GM12878 (cell line): ENCODE measurements around the gene EZH2. TPM values are rescaled to one million over a fixed set of nuclear protein-coding genes. Genes with fewer than 3 reads are reported as not detected.

ENCODE experiments used
- CBFB ChIP-seq: IDR thresholded peaks from 2 replicates; pipeline ENCODE4 v1.6.1; 2016; ENCODE audit warnings: antibody characterized with exemption, low read depth
- EZH2 ChIP-seq: IDR thresholded peaks from 2 replicates; pipeline ENCODE4 v1.6.1; 2012; ENCODE audit warnings: low read depth, mild to moderate bottlenecking, control low read depth, inconsistent platforms, low read length, borderline replicate concordance; ENCODE audit not compliant: control insufficient read depth
- GATAD2B ChIP-seq: fragments of 450-650 bp; conservative IDR thresholded peaks from 2 replicates; pipeline ENCODE4 v1.6.1; 2017; ENCODE audit warnings: low read depth, mild to moderate bottlenecking, moderate library complexity
- HSF1 ChIP-seq: fragments of 150-350 bp; IDR thresholded peaks from 2 replicates; pipeline ENCODE4 v1.6.1; 2014; ENCODE audit warnings: mild to moderate bottlenecking, low read depth, low read length
- IRF5 ChIP-seq: fragments of 450-650 bp; IDR thresholded peaks from 2 replicates; pipeline ENCODE4 v1.6.1; 2017; ENCODE audit warnings: borderline replicate concordance
- MLLT1 ChIP-seq: fragments of 450-650 bp; IDR thresholded peaks from 2 replicates; pipeline ENCODE4 v1.6.1; 2016; ENCODE audit warnings: mild to moderate bottlenecking
- NFIC ChIP-seq: IDR thresholded peaks from 2 replicates; pipeline ENCODE4 v1.6.1; 2012; ENCODE audit warnings: low read depth, mild to moderate bottlenecking, inconsistent platforms, low read length, moderate library complexity
- NFYA ChIP-seq: IDR thresholded peaks from 2 replicates; pipeline ENCODE4 v1.6.1; 2011; ENCODE audit warnings: low read depth, mild to moderate bottlenecking, low read length, improper control_type of control experiment, borderline replicate concordance
- NFYB ChIP-seq: IDR thresholded peaks from 2 replicates; pipeline ENCODE4 v1.6.1; 2011; ENCODE audit warnings: low read depth, mild to moderate bottlenecking, low read length, improper control_type of control experiment, moderate library complexity; ENCODE audit not compliant: insufficient read depth
- NR2C2 ChIP-seq: IDR thresholded peaks from 2 replicates; pipeline ENCODE4 v1.6.1; 2011; ENCODE audit warnings: borderline replicate concordance, low read depth; ENCODE audit not compliant: control insufficient read depth, insufficient read length
- NRF1 ChIP-seq: conservative IDR thresholded peaks from 2 replicates; pipeline ENCODE4 v1.6.1; 2011; ENCODE audit warnings: mild to moderate bottlenecking, low read depth, low read length, improper control_type of control experiment
- PML ChIP-seq: IDR thresholded peaks from 2 replicates; pipeline ENCODE4 v1.6.1; 2012; ENCODE audit warnings: low read length, inconsistent platforms
- POLR2AphosphoS5 ChIP-seq: IDR thresholded peaks from 2 replicates; pipeline ENCODE4 v1.6.1; 2011; ENCODE audit warnings: mild to moderate bottlenecking, low read length, inconsistent platforms
- RB1 ChIP-seq: fragments of 450-650 bp; formaldehyde crosslinking; IDR thresholded peaks from 2 replicates; pipeline ENCODE4 v1.6.1; 2017; ENCODE audit warnings: mild to moderate bottlenecking, borderline replicate concordance
- STAT1 ChIP-seq: fragments of 450-650 bp; conservative IDR thresholded peaks from 2 replicates; pipeline ENCODE4 v1.6.1; 2014; ENCODE audit warnings: antibody characterized with exemption, mild to moderate bottlenecking
- WRNIP1 ChIP-seq: IDR thresholded peaks from 2 replicates; pipeline ENCODE4 v1.6.1; 2011; ENCODE audit warnings: low read depth, low read length, improper control_type of control experiment, borderline replicate concordance
- ZBED1 ChIP-seq: IDR thresholded peaks from 2 replicates; pipeline ENCODE4 v1.6.1; 2016; ENCODE audit warnings: borderline replicate concordance
- ZBTB11 ChIP-seq: fragments of 450-650 bp; formaldehyde crosslinking; IDR thresholded peaks from 2 replicates; pipeline ENCODE4 v1.5.0; 2022; ENCODE audit warnings: mild to moderate bottlenecking, missing genetic modification characterization
- polyA plus RNA-seq, 11 experiments: library from polyadenylated mRNA; depleted of rRNA in 4 of 11; unstranded in 6 of 11; stranded (reverse) in 5 of 11; fragments of >200 nt; fragmentation: Nextera tagmentation in 4 of 11; fragmentation: Illumina TruSeq in 1 of 11; extraction: Ambion mirVana in 4 of 11; extraction: Trizol in 1 of 11; gene quantifications; 1 replicate in 1 of 11; 2 replicates in 10 of 11; pipeline versions ENCODE4 v1.2.1 to v1.2.3, GENCODE V29; 2011 to 2016; ENCODE audit warnings: inconsistent platforms in 2 of 11, missing spikeins in 2 of 11, low read depth in 1 of 11
- total RNA-seq, 4 experiments: library from RNA; depleted of rRNA in 3 of 4; stranded (reverse); fragments of >200 nt in 3 of 4; fragmentation: Illumina TruSeq in 1 of 4; extraction: Trizol in 1 of 4; gene quantifications; 2 replicates each; pipeline versions ENCODE4 v1.2.1 to v1.2.3, GENCODE V29; 2013 to 2021
- TF ChIP-seq, protein P1 (sequence below): fragments of 450-650 bp; IDR thresholded peaks from 2 replicates; pipeline ENCODE4 v1.6.1; 2018; ENCODE audit warnings: mild to moderate bottlenecking, low read depth, moderate library complexity; ENCODE audit not compliant: partially characterized antibody

EZH2 gene
- total and polyA plus RNA-seq, 10 of the 15 experiments (the other 5 are each of a cell fraction or from before 2014, with no cell fraction given) = 19.4 to 69.6 (median 40.8) TPM

DNA sequence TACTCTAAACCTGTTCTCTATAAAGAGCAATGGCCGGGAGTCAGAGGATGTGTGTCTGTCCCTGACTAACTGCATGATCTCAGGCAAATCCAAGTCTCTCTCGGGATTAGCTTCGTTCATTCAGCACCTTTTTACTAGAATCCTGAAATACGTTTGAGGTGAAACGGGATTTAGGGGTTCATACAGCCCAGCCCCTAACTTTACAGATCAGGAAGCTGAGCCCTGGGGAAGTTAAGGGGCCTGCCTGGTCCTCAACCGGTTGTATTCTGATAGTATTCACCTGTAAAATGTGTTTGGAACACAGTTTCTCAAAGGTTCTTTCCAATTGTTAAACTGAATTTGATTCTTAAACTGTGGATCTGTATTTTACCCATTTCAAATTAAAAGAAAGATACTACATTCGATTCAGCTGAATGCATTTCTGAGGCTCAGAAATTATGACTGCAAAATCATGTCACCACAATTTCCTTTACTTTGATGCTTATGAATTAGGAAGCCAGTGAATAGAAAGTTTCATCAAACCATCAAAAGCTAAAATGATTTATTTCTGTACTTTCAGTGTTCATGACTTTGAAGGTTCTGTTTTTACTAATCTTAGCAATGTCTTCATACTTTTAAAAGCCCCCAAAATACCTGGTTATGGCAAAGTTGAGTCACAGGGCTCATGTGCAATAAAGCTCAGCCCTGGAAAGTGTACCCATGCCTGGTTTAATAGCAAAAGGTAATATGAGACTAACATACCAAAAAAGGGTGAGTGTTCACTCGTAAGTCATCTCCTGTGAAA is 28.9 kb upstream of the EZH2 start (continued):
- TF ChIP-seq NFYA (no peak), NR2C2 (no peak), NRF1 (no peak), NFYB (no peak), GATAD2B (peak; percentile 56), PML (peak; percentile 93), ZBTB11 (no peak), ZBED1 (peak; percentile 94; the same call in 1 of the 2 replicates), POLR2AphosphoS5 (no peak), WRNIP1 (no peak), MLLT1 (no peak), EZH2 (no peak), HSF1 (no peak), IRF5 (no peak), RB1 (no peak), CBFB (peak; percentile 68), STAT1 (no peak), NFIC (peak; percentile 100)
- TF ChIP-seq, protein P1, sequence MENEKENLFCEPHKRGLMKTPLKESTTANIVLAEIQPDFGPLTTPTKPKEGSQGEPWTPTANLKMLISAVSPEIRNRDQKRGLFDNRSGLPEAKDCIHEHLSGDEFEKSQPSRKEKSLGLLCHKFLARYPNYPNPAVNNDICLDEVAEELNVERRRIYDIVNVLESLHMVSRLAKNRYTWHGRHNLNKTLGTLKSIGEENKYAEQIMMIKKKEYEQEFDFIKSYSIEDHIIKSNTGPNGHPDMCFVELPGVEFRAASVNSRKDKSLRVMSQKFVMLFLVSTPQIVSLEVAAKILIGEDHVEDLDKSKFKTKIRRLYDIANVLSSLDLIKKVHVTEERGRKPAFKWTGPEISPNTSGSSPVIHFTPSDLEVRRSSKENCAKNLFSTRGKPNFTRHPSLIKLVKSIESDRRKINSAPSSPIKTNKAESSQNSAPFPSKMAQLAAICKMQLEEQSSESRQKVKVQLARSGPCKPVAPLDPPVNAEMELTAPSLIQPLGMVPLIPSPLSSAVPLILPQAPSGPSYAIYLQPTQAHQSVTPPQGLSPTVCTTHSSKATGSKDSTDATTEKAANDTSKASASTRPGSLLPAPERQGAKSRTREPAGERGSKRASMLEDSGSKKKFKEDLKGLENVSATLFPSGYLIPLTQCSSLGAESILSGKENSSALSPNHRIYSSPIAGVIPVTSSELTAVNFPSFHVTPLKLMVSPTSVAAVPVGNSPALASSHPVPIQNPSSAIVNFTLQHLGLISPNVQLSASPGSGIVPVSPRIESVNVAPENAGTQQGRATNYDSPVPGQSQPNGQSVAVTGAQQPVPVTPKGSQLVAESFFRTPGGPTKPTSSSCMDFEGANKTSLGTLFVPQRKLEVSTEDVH = no peak
